Naive thymus-derived CD4-positive, alpha-beta T cell (primary cell): ENCODE data around the gene VWDE. TPM values are rescaled to one million over a fixed set of nuclear protein-coding genes. Genes with fewer than 3 reads are reported as not detected.
A peak's percentile ranks its signal among the peaks of the same experiment; 100 is the strongest.

Experiments used
- ATAC-seq: fragments of 150-1000 bp; cut with Tn5 transposase; 2 replicates; pipeline ENCODE4 v1.10.0; 2021; ENCODE audit warnings: mild to moderate bottlenecking, moderate library complexity
- CTCF ChIA-PET: fragments of 350-600 bp; sonication (Branson Sonifier 250); formaldehyde crosslinking; loops from one replicate; lab custom pipeline; 2021; ENCODE audit warnings: antibody characterized with exemption; lab: Charles Lee
- POLR2A ChIA-PET: fragments of 350-600 bp; sonication (Branson Sonifier 250); formaldehyde crosslinking; loops from one replicate; lab custom pipeline; 2021; ENCODE audit warnings: antibody characterized with exemption, inconsistent platforms; lab: Charles Lee
- DNase-seq, 9 donors: peaks; one replicate each; pipeline versions ENCODE4 v3.0.0 to v3.0.0-alpha.2; 2020 to 2022; ENCODE audit warnings: mixed read lengths in 1 of 9
- H3K27ac ChIP-seq: one replicate; pipeline ENCODE4 v1.7.0; 2013; ENCODE audit warnings: mild to moderate bottlenecking, low read depth, low read length, moderate library complexity
- H3K27me3 ChIP-seq, 2 donors: one replicate each; pipeline ENCODE4 v1.7.0; 2013; ENCODE audit warnings: low read length in 2 of 2, mild to moderate bottlenecking in 2 of 2, moderate library complexity in 2 of 2; ENCODE audit not compliant: control insufficient read depth in 2 of 2, insufficient read depth in 2 of 2
- H3K36me3 ChIP-seq, 3 experiments: 1 replicate in 2 of 3; 2 replicates in 1 of 3; pipeline ENCODE4 v1.7.0; 2013; ENCODE audit warnings: low read length in 3 of 3, mild to moderate bottlenecking in 3 of 3, moderate library complexity in 1 of 3; ENCODE audit not compliant: insufficient read depth in 3 of 3, control insufficient read depth in 2 of 3
- H3K4me1 ChIP-seq, 2 donors: one replicate each; pipeline ENCODE4 v1.7.0; 2013; ENCODE audit warnings: low read length in 2 of 2, mild to moderate bottlenecking in 2 of 2, moderate library complexity in 1 of 2; ENCODE audit not compliant: control insufficient read depth in 2 of 2, insufficient read depth in 2 of 2
- H3K4me3 ChIP-seq: 2 replicates; pipeline ENCODE4 v1.7.0; 2013; ENCODE audit warnings: mild to moderate bottlenecking, low read length
- H3K9me3 ChIP-seq, 3 experiments: 1 replicate in 2 of 3; 2 replicates in 1 of 3; pipeline ENCODE4 v1.7.0; 2013; ENCODE audit warnings: low read length in 3 of 3; ENCODE audit not compliant: control insufficient read depth in 2 of 3
- H3K27ac Mint-ChIP-seq, 9 donors: one replicate each; pipeline ENCODE4 v1.8.0; 2020 to 2022; ENCODE audit warnings: mixed read lengths in 9 of 9, mild to moderate bottlenecking in 8 of 9, moderate library complexity in 5 of 9, inconsistent platforms in 2 of 9
- H3K27me3 Mint-ChIP-seq, 5 donors: one replicate each; pipeline ENCODE4 v1.8.0; 2021 to 2022; ENCODE audit warnings: mixed read lengths in 5 of 5, mild to moderate bottlenecking in 1 of 5
- H3K36me3 Mint-ChIP-seq, 5 donors: one replicate each; pipeline ENCODE4 v1.8.0; 2020 to 2022; ENCODE audit warnings: mixed read lengths in 5 of 5, mild to moderate bottlenecking in 3 of 5, inconsistent platforms in 1 of 5
- H3K4me1 Mint-ChIP-seq, 7 donors: one replicate each; pipeline ENCODE4 v1.8.0; 2020 to 2022; ENCODE audit warnings: mixed read lengths in 7 of 7, mild to moderate bottlenecking in 3 of 7, inconsistent platforms in 1 of 7
- H3K4me3 Mint-ChIP-seq, 10 donors: one replicate each; pipeline ENCODE4 v1.8.0; 2020 to 2022; ENCODE audit warnings: mild to moderate bottlenecking in 10 of 10, mixed read lengths in 10 of 10, moderate library complexity in 6 of 10, inconsistent platforms in 2 of 10
- H3K9me3 Mint-ChIP-seq, 11 donors: one replicate each; pipeline ENCODE4 v1.8.0; 2020 to 2022; ENCODE audit warnings: mixed read lengths in 11 of 11, mild to moderate bottlenecking in 4 of 11, inconsistent platforms in 1 of 11, moderate library complexity in 1 of 11
- intact Hi-C, 2 donors: fragments of 100-400 bp; cut with micrococcal nuclease; formaldehyde crosslinking; loops; one replicate each; pipeline ENCODE4 v1.15.1; 2023
- polyA plus RNA-seq, 2 donors: library from polyadenylated mRNA; unstranded; fragments of 300-500 nt; fragmentation: Illumina TruSeq; gene quantifications; one replicate each; pipeline ENCODE4 v1.2.3, GENCODE V29; 2021
- total RNA-seq, 6 experiments: library from RNA in 5 of 6; stranded (reverse) in 5 of 6; gene quantifications; 1 replicate in 5 of 6; 2 replicates in 1 of 6; pipeline ENCODE4 v1.2.3 and lab custom pipeline; 2021 to 2026

The VWDE gene
- total and polyA plus RNA-seq, 7 experiments from 2014 or later, result 0.13 to 4.9 (median 2.9) TPM

- intact Hi-C loops, result no loop called here
- no peak overlapping the region for H3K27ac ChIP-seq
- Mint-ChIP-seq H3K36me3 (peaks cover 0 to 3% (median 0%) of the 10 kb centered on the region in 5 donors), H3K4me3 (no peak overlapping the region), H3K9me3 (peaks cover 0 to 18% (median 1%) of the 10 kb centered on the region in 11 donors), H3K27me3 (peaks cover 0 to 9% (median 0%) of the 10 kb centered on the region in 5 donors), H3K4me1 (peaks cover 0 to 47% (median 26%) of the 10 kb centered on the region in 7 donors), H3K27ac (no peak overlapping the region)
- H3K9me3 ChIP-seq, result no peaks in the 10 kb centered on the region
- ChIA-PET CTCF (interaction anchor here (0.7 kb wide), 1 partner anchor 228 kb away, joined by 3 read pairs; no protein-coding TSS in a partner anchor), POLR2A (no interaction called here)
- H3K27me3 ChIP-seq, result no peaks in the 10 kb centered on the region
- ATAC-seq (no peak), DNase-seq (no peak)
- no peaks in the 10 kb centered on the region for H3K4me1 ChIP-seq
- no peaks in the 10 kb centered on the region for H3K36me3 ChIP-seq
- no peak overlapping the region for H3K4me3 ChIP-seq
Observed at GRCh38 chr7:12299367-12299766, 104.3 kb downstream of the VWDE start.

GRCh38 chr7:12297283-12298108 lies 106.2 kb downstream of the VWDE start:
- Histone ChIP-seq H3K4me1 (no peaks in the 10 kb centered on the region), H3K27ac (no peak overlapping the region), H3K27me3 (no peaks in the 10 kb centered on the region), H3K9me3 (no peaks in the 10 kb centered on the region), H3K4me3 (no peak overlapping the region), H3K36me3 (no peaks in the 10 kb centered on the region)
- no peak overlapping the region for H3K4me3 Mint-ChIP-seq
- intact Hi-C loops, result no loop called here
- H3K27ac Mint-ChIP-seq, result peak overlapping the region in 1 of 9 donors; percentile 32
- H3K4me1 Mint-ChIP-seq, result peaks cover 0 to 33% (median 15%) of the 10 kb centered on the region in 7 donors
- ChIA-PET CTCF (interaction anchor here (1.7 kb wide), 1 partner anchor 25 kb away, joined by 5 read pairs; no protein-coding TSS in a partner anchor), POLR2A (no interaction called here)
- no peak for ATAC-seq
- DNase-seq, result peak in 1 of 9 donors; percentile 6
- peaks cover 0 to 5% (median 0%) of the 10 kb centered on the region in 11 donors for H3K9me3 Mint-ChIP-seq
- peaks cover 0 to 3% (median 0%) of the 10 kb centered on the region in 5 donors for H3K36me3 Mint-ChIP-seq
- peaks cover 0 to 11% (median 0%) of the 10 kb centered on the region in 5 donors for H3K27me3 Mint-ChIP-seq

GRCh38 chr7:12296051-12296570 lies 107.6 kb downstream of the VWDE start:
- Mint-ChIP-seq H3K9me3 (peaks cover 0 to 8% (median 0%) of the 10 kb centered on the region in 11 donors), H3K4me3 (no peak overlapping the region), H3K27ac (no peak overlapping the region), H3K27me3 (peaks cover 0 to 11% (median 0%) of the 10 kb centered on the region in 5 donors), H3K4me1 (peaks cover 0 to 28% (median 15%) of the 10 kb centered on the region in 7 donors), H3K36me3 (peaks cover 0 to 3% (median 0%) of the 10 kb centered on the region in 5 donors)
- H3K27ac ChIP-seq, result no peak overlapping the region
- no peaks in the 10 kb centered on the region for H3K27me3 ChIP-seq
- CTCF ChIA-PET, result no interaction called here
- no peaks in the 10 kb centered on the region for H3K9me3 ChIP-seq
- ATAC-seq, result no peak
- no peaks in the 10 kb centered on the region for H3K4me1 ChIP-seq
- POLR2A ChIA-PET, result no interaction called here
- intact Hi-C loops, result no loop called here
- no peak overlapping the region for H3K4me3 ChIP-seq
- DNase-seq, result no peak
- H3K36me3 ChIP-seq, result no peaks in the 10 kb centered on the region

- H3K4me3 Mint-ChIP-seq, result no peak overlapping the region
- Histone ChIP-seq H3K4me1 (no peaks in the 10 kb centered on the region), H3K27ac (no peak overlapping the region), H3K9me3 (peaks cover 0 to 4% (median 0%) of the 10 kb centered on the region in 3 experiments), H3K4me3 (no peak overlapping the region), H3K36me3 (no peaks in the 10 kb centered on the region), H3K27me3 (no peaks in the 10 kb centered on the region)
- H3K4me1 Mint-ChIP-seq, result peaks cover 0 to 28% (median 15%) of the 10 kb centered on the region in 7 donors
- peaks cover 0 to 7% (median 0%) of the 10 kb centered on the region in 5 donors for H3K36me3 Mint-ChIP-seq
- POLR2A ChIA-PET, result no interaction called here
- DNase-seq (no peak), ATAC-seq (peak; percentile 37)
- H3K9me3 Mint-ChIP-seq, result peaks cover 0 to 20% (median 4%) of the 10 kb centered on the region in 11 donors
- CTCF ChIA-PET, result no interaction called here
- H3K27me3 Mint-ChIP-seq, result peaks cover 0 to 11% (median 0%) of the 10 kb centered on the region in 5 donors
- intact Hi-C loops, result no loop called here
- no peak overlapping the region for H3K27ac Mint-ChIP-seq
Observed at GRCh38 chr7:12294701-12295100, 109.0 kb downstream of the VWDE start.

GRCh38 chr7:12291870-12292269 lies 111.8 kb downstream of the VWDE start:
- DNase-seq, result no peak
- H3K27me3 Mint-ChIP-seq, result peaks cover 0 to 7% (median 0%) of the 10 kb centered on the region in 5 donors
- H3K36me3 Mint-ChIP-seq, result peaks cover 0 to 13% (median 3%) of the 10 kb centered on the region in 5 donors
- ATAC-seq, result peak; percentile 37
- Histone ChIP-seq H3K36me3 (no peaks in the 10 kb centered on the region), H3K27ac (no peak overlapping the region), H3K4me1 (no peaks in the 10 kb centered on the region), H3K9me3 (peaks cover 0 to 10% (median 0%) of the 10 kb centered on the region in 3 experiments), H3K27me3 (no peaks in the 10 kb centered on the region), H3K4me3 (no peak overlapping the region)
- no peak overlapping the region for H3K4me3 Mint-ChIP-seq
- peaks cover 0 to 33% (median 5%) of the 10 kb centered on the region in 11 donors for H3K9me3 Mint-ChIP-seq
- H3K4me1 Mint-ChIP-seq, result peaks cover 0 to 10% (median 0%) of the 10 kb centered on the region in 7 donors
- H3K27ac Mint-ChIP-seq, result no peak overlapping the region
- POLR2A ChIA-PET, result no interaction called here
- CTCF ChIA-PET, result interaction anchor here (0.6 to 2.4 kb wide), 3 partner anchors 10 to 30 kb away, joined by 3 to 6 read pairs (median 4); no protein-coding TSS in a partner anchor
- intact Hi-C loops, result loop anchor here (1.0 kb wide), 3 partner anchors 81 to 225 kb away; partner anchors contain the start of gene TMEM106B (in 1 of the 2)

GRCh38 chr7:12290761-12291160 lies 112.9 kb downstream of the VWDE start:
- ChIA-PET CTCF (interaction anchor here (0.6 kb wide), 1 partner anchor 95 kb away, joined by 3 read pairs; no protein-coding TSS in a partner anchor), POLR2A (no interaction called here)
- peaks cover 0 to 10% (median 0%) of the 10 kb centered on the region in 3 experiments for H3K9me3 ChIP-seq
- no peak overlapping the region for H3K27ac Mint-ChIP-seq
- H3K36me3 ChIP-seq, result no peaks in the 10 kb centered on the region
- no peak overlapping the region for H3K27ac ChIP-seq
- no peak for ATAC-seq
- H3K27me3 ChIP-seq, result no peaks in the 10 kb centered on the region
- DNase-seq, result no peak
- intact Hi-C loops, result no loop called here
- H3K4me1 Mint-ChIP-seq, result peaks cover 0 to 10% (median 0%) of the 10 kb centered on the region in 7 donors
- peaks cover 0 to 13% (median 3%) of the 10 kb centered on the region in 5 donors for H3K36me3 Mint-ChIP-seq
- H3K9me3 Mint-ChIP-seq, result peaks cover 0 to 33% (median 5%) of the 10 kb centered on the region in 11 donors
- H3K4me3 Mint-ChIP-seq, result no peak overlapping the region
- no peaks in the 10 kb centered on the region for H3K4me1 ChIP-seq
- H3K4me3 ChIP-seq, result no peak overlapping the region
- H3K27me3 Mint-ChIP-seq, result peaks cover 0 to 7% (median 0%) of the 10 kb centered on the region in 5 donors
